HepG2 (cell line): ENCODE results near the gene GBA2. TPM values are rescaled to one million over a fixed set of nuclear protein-coding genes. Genes with fewer than 3 reads are reported as not detected.

Experiments used
- BRD4 ChIP-seq: sonication (generic); formaldehyde crosslinking; IDR thresholded peaks from 2 replicates; pipeline ENCODE4 v1.4.0; 2020; ENCODE audit warnings: missing genetic modification reagents
- DPF2 ChIP-seq: sonication (generic); formaldehyde crosslinking; IDR thresholded peaks from 2 replicates; pipeline ENCODE4 v1.4.0; 2020; ENCODE audit warnings: mild to moderate bottlenecking, low read depth, missing genetic modification reagents, borderline replicate concordance
- FOXO1 ChIP-seq: sonication (generic); formaldehyde crosslinking; IDR thresholded peaks from 2 replicates; pipeline ENCODE4 v1.4.0; 2020; ENCODE audit warnings: missing genetic modification reagents
- HNF1A ChIP-seq, 2 experiments: sonication (generic) in 1 of 2; formaldehyde crosslinking in 1 of 2; IDR thresholded peaks; 2 replicates each; pipeline versions ENCODE4 v1.4.0 to v1.6.1; 2016 to 2020; ENCODE audit warnings: borderline replicate concordance in 1 of 2, low read depth in 1 of 2, mild to moderate bottlenecking in 1 of 2, missing genetic modification reagents in 1 of 2
- PHF8 ChIP-seq: sonication (generic); formaldehyde crosslinking; IDR thresholded peaks from 2 replicates; pipeline ENCODE4 v1.5.0; 2020; ENCODE audit warnings: missing genetic modification reagents
- SALL2 ChIP-seq: sonication (generic); formaldehyde crosslinking; IDR thresholded peaks from 2 replicates; pipeline ENCODE4 v1.8.1; 2023; ENCODE audit warnings: mild to moderate bottlenecking, missing genetic modification reagents, inconsistent platforms
- SNAPC2 ChIP-seq: sonication (generic); formaldehyde crosslinking; IDR thresholded peaks from 2 replicates; pipeline ENCODE4 v1.8.1; 2022; ENCODE audit warnings: mild to moderate bottlenecking, missing genetic modification reagents
- SNRNP70 ChIP-seq: fragments of 200-400 bp; formaldehyde crosslinking; IDR thresholded peaks from 2 replicates; pipeline ENCODE4 v1.6.1; 2017; ENCODE audit warnings: mild to moderate bottlenecking, low read depth, low read length, moderate library complexity
- ZBTB21 ChIP-seq: sonication (generic); formaldehyde crosslinking; IDR thresholded peaks from 2 replicates; pipeline ENCODE4 v1.4.0; 2020; ENCODE audit warnings: missing genetic modification reagents
- ZHX1 ChIP-seq: sonication (generic); formaldehyde crosslinking; IDR thresholded peaks from 2 replicates; pipeline ENCODE4 v1.8.1; 2022; ENCODE audit warnings: low read depth, mild to moderate bottlenecking, missing genetic modification reagents
- ZNF138 ChIP-seq: sonication (generic); formaldehyde crosslinking; IDR thresholded peaks from 2 replicates; pipeline ENCODE4 v1.5.0; 2020; ENCODE audit warnings: mild to moderate bottlenecking, low read depth, missing genetic modification reagents
- ZNF296 ChIP-seq: sonication (generic); formaldehyde crosslinking; conservative IDR thresholded peaks from 2 replicates; pipeline ENCODE4 v1.5.0; 2020; ENCODE audit warnings: mild to moderate bottlenecking, missing genetic modification reagents
- ZNF703 ChIP-seq: sonication (generic); formaldehyde crosslinking; IDR thresholded peaks from 2 replicates; pipeline ENCODE4 v1.5.1; 2020; ENCODE audit warnings: missing genetic modification reagents, mild to moderate bottlenecking, moderate library complexity, borderline replicate concordance
- polyA plus RNA-seq, 8 experiments: library from polyadenylated mRNA; depleted of rRNA in 3 of 8; stranded (reverse) in 7 of 8; unstranded in 1 of 8; fragments of >200 nt; fragmentation: Illumina TruSeq in 4 of 8; extraction: Trizol in 4 of 8; gene quantifications; 2 replicates each; pipeline versions ENCODE4 v1.2.1 to v1.2.3, GENCODE V29; 2011 to 2016; ENCODE audit warnings: low read depth in 4 of 8, missing spikeins in 1 of 8, mixed read lengths in 1 of 8; ENCODE audit not compliant: insufficient read depth in 1 of 8
- total RNA-seq, 5 experiments: library from RNA; depleted of rRNA; stranded (reverse); fragments of >200 nt; fragmentation: Illumina TruSeq; extraction: Trizol; gene quantifications; 2 replicates each; pipeline ENCODE4 v1.2.3, GENCODE V29; 2016; ENCODE audit warnings: low read depth in 1 of 5
- TF ChIP-seq, protein P1 (sequence below): sonication (generic); formaldehyde crosslinking; IDR thresholded peaks from 2 replicates; pipeline ENCODE4 v1.4.0; 2020; ENCODE audit warnings: mild to moderate bottlenecking, missing genetic modification reagents
- TF ChIP-seq, protein P2 (sequence below): IDR thresholded peaks from 2 replicates; pipeline ENCODE4 v1.6.1; 2016; ENCODE audit warnings: missing genetic modification reagents, missing compliant biosample characterization

GBA2 gene
- total and polyA plus RNA-seq, 2 of the 13 experiments (the other 11 are each of a cell fraction or from before 2014, with no cell fraction given): 37.5 to 86.1 TPM

- TF ChIP-seq ZHX1 (no peak), SALL2 (CRISPR knock-in tag) (no peak), ZNF703 (CRISPR knock-in tag) (no peak), BRD4 (CRISPR knock-in tag) (peak; percentile 75), ZNF138 (CRISPR knock-in tag) (peak; percentile 51; the same call in 1 of the 2 replicates), SNAPC2 (CRISPR knock-in tag) (0 out of 2 replicates have a peak, but pooled peaks have one; percentile 11), ZBTB21 (CRISPR knock-in tag) (no peak), FOXO1 (CRISPR knock-in tag) (no peak), DPF2 (peak; percentile 46; the same call in 1 of the 2 replicates), PHF8 (CRISPR knock-in tag) (peak; percentile 71), ZNF296 (CRISPR knock-in tag) (no peak), SNRNP70 (no peak), HNF1A (IDR thresholded peaks at IDR 0.05; ENCODE audit: low read depth) (no peak), HNF1A (CRISPR knock-in tag; IDR thresholded peaks at IDR 0.05; ENCODE audit: borderline replicate concordance) (peak; percentile 69; the same call in 1 of the 2 replicates)
- TF ChIP-seq, protein P1, sequence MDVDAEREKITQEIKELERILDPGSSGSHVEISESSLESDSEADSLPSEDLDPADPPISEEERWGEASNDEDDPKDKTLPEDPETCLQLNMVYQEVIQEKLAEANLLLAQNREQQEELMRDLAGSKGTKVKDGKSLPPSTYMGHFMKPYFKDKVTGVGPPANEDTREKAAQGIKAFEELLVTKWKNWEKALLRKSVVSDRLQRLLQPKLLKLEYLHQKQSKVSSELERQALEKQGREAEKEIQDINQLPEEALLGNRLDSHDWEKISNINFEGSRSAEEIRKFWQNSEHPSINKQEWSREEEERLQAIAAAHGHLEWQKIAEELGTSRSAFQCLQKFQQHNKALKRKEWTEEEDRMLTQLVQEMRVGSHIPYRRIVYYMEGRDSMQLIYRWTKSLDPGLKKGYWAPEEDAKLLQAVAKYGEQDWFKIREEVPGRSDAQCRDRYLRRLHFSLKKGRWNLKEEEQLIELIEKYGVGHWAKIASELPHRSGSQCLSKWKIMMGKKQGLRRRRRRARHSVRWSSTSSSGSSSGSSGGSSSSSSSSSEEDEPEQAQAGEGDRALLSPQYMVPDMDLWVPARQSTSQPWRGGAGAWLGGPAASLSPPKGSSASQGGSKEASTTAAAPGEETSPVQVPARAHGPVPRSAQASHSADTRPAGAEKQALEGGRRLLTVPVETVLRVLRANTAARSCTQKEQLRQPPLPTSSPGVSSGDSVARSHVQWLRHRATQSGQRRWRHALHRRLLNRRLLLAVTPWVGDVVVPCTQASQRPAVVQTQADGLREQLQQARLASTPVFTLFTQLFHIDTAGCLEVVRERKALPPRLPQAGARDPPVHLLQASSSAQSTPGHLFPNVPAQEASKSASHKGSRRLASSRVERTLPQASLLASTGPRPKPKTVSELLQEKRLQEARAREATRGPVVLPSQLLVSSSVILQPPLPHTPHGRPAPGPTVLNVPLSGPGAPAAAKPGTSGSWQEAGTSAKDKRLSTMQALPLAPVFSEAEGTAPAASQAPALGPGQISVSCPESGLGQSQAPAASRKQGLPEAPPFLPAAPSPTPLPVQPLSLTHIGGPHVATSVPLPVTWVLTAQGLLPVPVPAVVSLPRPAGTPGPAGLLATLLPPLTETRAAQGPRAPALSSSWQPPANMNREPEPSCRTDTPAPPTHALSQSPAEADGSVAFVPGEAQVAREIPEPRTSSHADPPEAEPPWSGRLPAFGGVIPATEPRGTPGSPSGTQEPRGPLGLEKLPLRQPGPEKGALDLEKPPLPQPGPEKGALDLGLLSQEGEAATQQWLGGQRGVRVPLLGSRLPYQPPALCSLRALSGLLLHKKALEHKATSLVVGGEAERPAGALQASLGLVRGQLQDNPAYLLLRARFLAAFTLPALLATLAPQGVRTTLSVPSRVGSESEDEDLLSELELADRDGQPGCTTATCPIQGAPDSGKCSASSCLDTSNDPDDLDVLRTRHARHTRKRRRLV (CRISPR knock-in tag): no peak
- TF ChIP-seq, protein P2, sequence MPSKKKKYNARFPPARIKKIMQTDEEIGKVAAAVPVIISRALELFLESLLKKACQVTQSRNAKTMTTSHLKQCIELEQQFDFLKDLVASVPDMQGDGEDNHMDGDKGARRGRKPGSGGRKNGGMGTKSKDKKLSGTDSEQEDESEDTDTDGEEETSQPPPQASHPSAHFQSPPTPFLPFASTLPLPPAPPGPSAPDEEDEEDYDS: no peak; the same call in 1 of the 2 replicates
Measured at GRCh38 chr9:35756275-35757225, 7.5 kb upstream of the GBA2 start (continued).
